HG03378 (cell line): ENCODE data around the gene PPM1M.

ENCODE experiments used
- ATAC-seq: cut with Tn5 transposase; IDR thresholded peaks from one replicate; pipeline ENCODE4 v1.9.1; 2021; ENCODE audit warnings: mild to moderate bottlenecking, moderate library complexity; ENCODE audit not compliant: unreplicated experiment

The PPM1M gene

GRCh38 chr3:52229656-52230055, 15.9 kb upstream of the PPM1M start:
- ATAC-seq, result no peak

GRCh38 chr3:52230461-52230860, 15.1 kb upstream of the PPM1M start:
- no peak for ATAC-seq

GRCh38 chr3:52230889-52231499, 14.6 kb upstream of the PPM1M start:
- ATAC-seq, result no peak

- ATAC-seq, result no peak
These were observed 13.9 kb upstream of the PPM1M start for GRCh38 chr3:52231502-52232278.

GRCh38 chr3:52232279-52233107, 13.1 kb upstream of the PPM1M start:
- ATAC-seq, result no peak

- no peak for ATAC-seq
These were observed 12.4 kb upstream of the PPM1M start for GRCh38 chr3:52233108-52233591.

- no peak for ATAC-seq
These were observed 11.6 kb upstream of the PPM1M start for GRCh38 chr3:52233968-52234367.

GRCh38 chr3:52234516-52235447, 10.8 kb upstream of the PPM1M start:
- ATAC-seq, result no peak

- ATAC-seq, result no peak
These were observed 9.1 kb upstream of the PPM1M start for GRCh38 chr3:52236424-52236886.

GRCh38 chr3:52237006-52237656, 8.4 kb upstream of the PPM1M start:
- ATAC-seq, result no peak

- no peak for ATAC-seq
These were observed 7.8 kb upstream of the PPM1M start for GRCh38 chr3:52237657-52238172.

- ATAC-seq, result peak; percentile 4
These were observed 7.3 kb upstream of the PPM1M start for GRCh38 chr3:52238193-52238760.

GRCh38 chr3:52238761-52239701, 6.5 kb upstream of the PPM1M start, which contains the start of gene TWF2:
TSS of gene TWF2 (minus strand) at chr3:52239158. CDS start at chr3:52239016, 142 bp downstream.
- peak; percentile 43 for ATAC-seq

- ATAC-seq, result no peak
These were observed 5.3 kb upstream of the PPM1M start for GRCh38 chr3:52240059-52240885.

GRCh38 chr3:52240886-52241370, 4.6 kb upstream of the PPM1M start:
- no peak for ATAC-seq

- no peak for ATAC-seq
These were observed 3.5 kb upstream of the PPM1M start for GRCh38 chr3:52242039-52242438.
